GM19324 (cell line): ENCODE data around the gene ELAC1.
A peak's percentile ranks its signal among the peaks of the same experiment; 100 is the strongest.

Experiments used
- ATAC-seq: cut with Tn5 transposase; IDR thresholded peaks from one replicate; pipeline ENCODE4 v1.9.1; 2021; ENCODE audit warnings: mild to moderate bottlenecking, moderate library complexity; ENCODE audit not compliant: unreplicated experiment, low FRiP score

ELAC1 gene

GRCh38 chr18:51013259-51013658 lies 45.4 kb downstream of the ELAC1 start:
- ATAC-seq, result no peak

GRCh38 chr18:51017140-51017879 lies 49.5 kb downstream of the ELAC1 start:
- no peak for ATAC-seq

GRCh38 chr18:51020536-51020935 lies 52.7 kb downstream of the ELAC1 start:
- ATAC-seq, result no peak

GRCh38 chr18:51021226-51021965 lies 53.6 kb downstream of the ELAC1 start:
- ATAC-seq, result no peak

- ATAC-seq, result no peak
These were observed 57.7 kb downstream of the ELAC1 start for GRCh38 chr18:51025512-51025911.

GRCh38 chr18:51028201-51028805 lies 60.5 kb downstream of the ELAC1 start:
- ATAC-seq, result no peak

GRCh38 chr18:51029378-51029693 lies 61.5 kb downstream of the ELAC1 start:
- ATAC-seq, result peak; percentile 12

- peak; percentile 84 for ATAC-seq
These were observed 62.1 kb downstream of the ELAC1 start, which contains the start of gene SMAD4 for GRCh38 chr18:51029694-51030536. SMAD4 (plus strand) TSS chr18:51030213; CDS start chr18:51047047, 16,834 bp downstream.

GRCh38 chr18:51030537-51031258 lies 62.9 kb downstream of the ELAC1 start:
- ATAC-seq, result peak; percentile 64

- ATAC-seq, result no peak
These were observed 64.4 kb downstream of the ELAC1 start for GRCh38 chr18:51032193-51032592.

GRCh38 chr18:51037230-51037629 lies 69.4 kb downstream of the ELAC1 start:
- ATAC-seq, result no peak
